Jurkat, Clone E6-1 (cell line): ENCODE measurements around the gene RELB. TPM values are rescaled to one million over a fixed set of nuclear protein-coding genes. Genes with fewer than 3 reads are reported as not detected.
"Not testable (repeated sequence)": the region's sequence is repeated elsewhere in the genome, so short reads cannot be mapped to it uniquely, and the experiment has no call there.

ENCODE experiments used
- DNase-seq: peaks from one replicate; pipeline ENCODE4 v3.0.0-alpha.2; 2011; ENCODE audit warnings: low read depth, low spot score
- H3K4me3 ChIP-seq: 2 replicates; pipeline ENCODE4 v1.5.1; 2011; ENCODE audit warnings: mild to moderate bottlenecking, low read length, control low read depth, moderate library complexity
- polyA plus RNA-seq: library from polyadenylated mRNA; unstranded; fragments of >200 nt; gene quantifications from one replicate; pipeline ENCODE4 v1.2.1, GENCODE V29; 2012; ENCODE audit warnings: missing spikeins; ENCODE audit not compliant: insufficient read length, insufficient read depth

Gene RELB
- 4.8 TPM for polyA plus RNA-seq

DNA sequence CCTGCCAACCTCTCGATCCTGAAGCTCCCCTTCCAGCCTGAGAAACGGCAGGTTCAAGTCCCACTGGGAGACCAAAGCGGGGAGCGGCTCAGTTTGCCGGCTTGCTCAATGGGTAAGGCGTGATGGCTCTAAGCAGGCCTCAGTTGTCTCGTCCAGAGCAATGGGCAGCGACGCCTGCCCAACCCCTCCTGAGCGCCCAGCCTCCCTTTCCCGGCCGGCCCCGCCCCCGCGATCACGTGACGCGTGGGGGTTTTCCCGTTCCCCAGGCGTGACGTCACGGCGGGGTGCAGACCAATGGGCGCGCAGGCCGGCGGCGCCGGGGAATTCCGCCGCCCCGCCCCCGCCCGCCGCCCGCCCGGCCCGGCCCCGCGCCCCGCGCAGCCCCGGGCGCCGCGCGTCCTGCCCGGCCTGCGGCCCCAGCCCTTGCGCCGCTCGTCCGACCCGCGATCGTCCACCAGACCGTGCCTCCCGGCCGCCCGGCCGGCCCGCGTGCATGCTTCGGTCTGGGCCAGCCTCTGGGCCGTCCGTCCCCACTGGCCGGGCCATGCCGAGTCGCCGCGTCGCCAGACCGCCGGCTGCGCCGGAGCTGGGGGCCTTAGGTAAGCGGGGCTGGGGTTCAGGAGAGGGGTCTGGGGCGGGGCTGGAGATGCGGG is at the start of gene RELB:
RELB (plus strand) TSS at position 378 of the 653 bp plus-strand sequence; CDS start at position 494, 116 bp downstream.
- H3K4me3 ChIP-seq, result peak within 1 kb of the TSS; percentile 57
- DNase-seq, result peak; percentile 63

- no peak for DNase-seq
- H3K4me3 ChIP-seq, result peak overlapping the region; percentile 97
These were observed 47.0 kb upstream of the RELB start for GRCh38 chr19:44954278-44954648.

DNA sequence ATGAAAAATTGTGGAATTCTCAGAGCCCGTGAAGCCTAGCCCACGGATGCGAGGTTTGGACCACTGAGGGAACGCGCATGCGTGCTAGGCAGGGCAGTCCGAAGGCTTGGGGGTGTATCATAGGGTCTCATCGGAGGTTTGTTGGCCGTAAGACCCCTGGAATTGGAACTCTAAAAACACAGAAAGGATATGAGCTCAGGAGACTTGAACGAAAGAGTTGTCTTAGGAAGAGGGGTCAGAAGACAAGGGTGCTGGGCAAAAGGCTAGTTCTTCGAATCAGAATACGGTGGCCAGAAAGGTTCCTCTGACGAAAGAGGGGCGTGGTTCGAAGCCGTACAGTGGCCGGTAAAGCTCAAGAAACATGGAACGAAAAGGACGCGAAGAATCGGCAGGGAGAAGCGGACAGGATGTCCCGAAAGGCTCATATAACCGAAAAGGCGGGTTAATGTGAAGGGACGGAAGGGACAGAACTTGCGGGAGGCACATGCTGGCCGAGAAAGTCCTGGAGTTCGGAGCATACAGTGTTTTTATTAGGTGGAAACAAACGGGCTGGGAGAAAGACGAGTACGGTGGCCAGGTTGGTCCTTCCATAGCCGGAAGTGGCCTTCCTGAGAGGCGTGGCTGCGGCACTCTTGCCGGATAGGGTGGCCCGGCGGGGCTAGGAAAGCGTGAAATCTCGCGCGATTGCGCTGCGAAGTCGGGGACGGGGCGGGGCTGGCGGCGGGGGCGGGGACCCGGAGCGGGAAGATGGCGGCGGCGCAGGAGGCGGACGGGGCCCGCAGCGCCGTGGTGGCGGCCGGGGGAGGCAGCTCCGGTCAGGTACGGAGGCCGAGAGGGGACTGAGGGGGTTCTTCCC is 46.4 kb upstream of the RELB start, which contains the start of gene CLPTM1:
CLPTM1 (plus strand) TSS at position 732 of the 856 bp plus-strand sequence; CDS start at position 748, 16 bp downstream.
- peak; percentile 94 for DNase-seq
- peak within 1 kb of the TSS; percentile 97 for H3K4me3 ChIP-seq

- DNase-seq, result no peak
- H3K4me3 ChIP-seq, result peak overlapping the region; percentile 97
These were observed 45.5 kb upstream of the RELB start for GRCh38 chr19:44955505-44956439.

- no peak for DNase-seq
- H3K4me3 ChIP-seq, result no peak overlapping the region
These were observed 43.7 kb upstream of the RELB start for GRCh38 chr19:44957526-44957925.

- DNase-seq, result no peak
- H3K4me3 ChIP-seq, result no peak overlapping the region
These were observed 43.2 kb upstream of the RELB start for GRCh38 chr19:44958090-44958489.

GRCh38 chr19:44959691-44960090 is 41.6 kb upstream of the RELB start:
- H3K4me3 ChIP-seq, result no peak overlapping the region
- no peak for DNase-seq

DNA sequence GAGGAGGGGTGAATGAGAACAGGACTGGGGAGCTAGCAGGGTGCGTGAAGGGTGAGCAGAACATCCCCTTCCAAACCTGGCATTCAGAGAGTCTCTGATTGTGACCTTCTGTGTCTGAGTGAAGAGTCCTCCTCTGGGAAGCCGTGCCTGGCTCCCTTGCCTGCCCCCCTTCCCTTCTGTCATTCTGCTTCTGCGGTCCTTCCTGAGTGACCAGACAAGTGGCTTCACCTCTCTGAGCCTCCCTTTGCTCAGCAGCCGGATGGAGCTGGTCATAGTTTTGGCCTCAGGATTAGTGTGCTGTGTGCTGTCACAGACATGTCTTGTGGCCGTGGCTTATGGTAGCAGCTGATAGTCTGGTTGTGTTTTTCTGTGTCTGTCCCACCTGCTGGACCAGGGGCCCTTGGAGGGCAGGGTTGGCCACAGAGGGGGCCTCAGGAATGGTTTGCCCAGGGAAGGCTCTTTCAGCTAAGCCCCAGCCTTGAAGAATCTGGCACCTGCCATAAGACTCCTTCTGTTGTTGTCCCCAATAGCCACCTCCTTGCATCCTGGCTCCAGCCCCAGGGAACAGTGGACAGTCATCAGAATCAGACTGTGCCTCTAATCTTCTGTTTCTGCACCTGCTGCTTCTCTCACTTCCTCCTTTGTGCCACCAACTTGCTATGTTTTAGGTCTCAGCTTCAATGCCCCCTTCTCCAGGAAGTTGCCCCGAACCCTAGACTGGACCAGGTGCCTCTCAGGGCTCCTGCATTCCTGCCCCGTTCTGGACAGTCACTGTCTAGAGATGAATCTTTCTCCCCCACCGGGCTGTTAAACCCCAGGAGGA is 40.1 kb upstream of the RELB start:
- no peak for DNase-seq
- no peak overlapping the region for H3K4me3 ChIP-seq

- DNase-seq, result no peak
- no peak overlapping the region for H3K4me3 ChIP-seq
These were observed 39.4 kb upstream of the RELB start for GRCh38 chr19:44961821-44962220.

DNA sequence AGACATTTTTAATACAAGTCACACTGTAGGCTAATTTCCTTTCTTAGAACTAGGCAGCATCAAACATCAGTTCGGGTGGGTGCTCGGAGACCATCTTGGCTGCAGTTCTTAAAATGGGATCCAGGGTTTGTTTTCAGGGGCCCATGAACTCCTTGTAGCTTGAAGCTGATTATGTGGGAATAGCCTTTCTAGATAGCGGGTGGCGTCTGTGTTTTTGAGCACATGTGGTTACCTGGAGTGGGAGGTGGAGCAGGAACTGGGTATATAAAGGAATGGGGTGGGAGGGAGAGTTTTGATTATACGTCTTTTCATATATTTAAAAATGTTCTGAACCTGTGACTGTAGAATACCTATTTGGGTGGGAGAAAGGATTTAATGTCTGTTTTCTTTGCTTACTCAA is 33.1 kb upstream of the RELB start:
- no peak overlapping the region for H3K4me3 ChIP-seq
- no peak for DNase-seq

GRCh38 chr19:44968670-44969069 is 32.6 kb upstream of the RELB start:
- DNase-seq, result no peak
- H3K4me3 ChIP-seq, result no peak overlapping the region

GRCh38 chr19:44969437-44969836 is 31.8 kb upstream of the RELB start:
- DNase-seq, result no peak
- H3K4me3 ChIP-seq, result no peak overlapping the region

DNA sequence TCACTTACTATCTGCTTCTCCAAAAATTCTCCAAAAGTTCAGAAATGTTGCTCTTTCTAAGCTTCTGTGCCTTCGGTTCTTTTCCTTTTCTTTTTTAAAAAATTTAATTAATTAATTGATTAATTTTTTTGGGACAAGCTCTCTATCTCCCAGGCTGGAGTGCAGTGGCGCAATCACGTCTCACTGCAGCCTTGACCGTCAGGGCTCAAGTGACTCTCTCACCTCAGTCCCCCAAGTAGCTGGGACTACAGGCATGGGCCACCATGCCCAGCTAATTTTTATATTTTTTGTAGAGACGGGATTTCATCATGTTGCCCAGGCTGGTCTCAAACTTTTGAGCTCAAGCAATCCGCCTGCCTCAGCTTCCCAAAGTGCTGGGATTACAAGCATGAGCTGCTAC is 29.8 kb upstream of the RELB start:
- DNase-seq, H3K4me3 ChIP-seq: not testable (repeated sequence)

- H3K4me3 ChIP-seq, result no peak overlapping the region
- DNase-seq, result no peak
These were observed 28.5 kb upstream of the RELB start for GRCh38 chr19:44972802-44973201.

GRCh38 chr19:44973982-44974735 is 27.1 kb upstream of the RELB start:
- H3K4me3 ChIP-seq, result no peak overlapping the region
- DNase-seq, result no peak

- H3K4me3 ChIP-seq, result no peak overlapping the region
- DNase-seq, result no peak
These were observed 26.4 kb upstream of the RELB start for GRCh38 chr19:44974857-44975256.

GRCh38 chr19:44975444-44975843 is 25.8 kb upstream of the RELB start:
- no peak for DNase-seq
- H3K4me3 ChIP-seq, result no peak overlapping the region

DNA sequence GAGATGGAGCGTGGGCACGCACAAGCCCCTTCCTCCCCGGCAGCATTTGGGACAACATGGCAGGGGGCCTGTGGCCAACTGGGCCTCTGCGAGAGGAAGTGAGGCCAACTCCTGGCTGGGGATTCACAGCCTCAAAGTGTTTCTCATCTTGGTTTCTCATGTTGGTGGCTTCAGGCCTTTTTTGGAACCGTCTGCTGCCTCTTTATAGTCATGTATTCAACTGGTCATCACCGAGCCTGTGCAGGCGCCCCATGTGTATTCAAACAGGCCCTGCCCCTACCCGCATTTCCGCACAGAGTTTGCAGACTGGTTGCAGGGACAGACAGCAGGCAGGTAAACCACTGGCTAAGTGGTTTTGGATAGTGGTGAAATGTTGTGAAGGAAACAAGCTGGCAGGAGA is 17.3 kb upstream of the RELB start:
- no peak overlapping the region for H3K4me3 ChIP-seq
- DNase-seq, result no peak
